H1 (cell line): Measurements from ENCODE around the gene SAG. TPM values are rescaled to one million over a fixed set of nuclear protein-coding genes. Genes with fewer than 3 reads are reported as not detected.

Source experiments
- CTCF ChIA-PET: fragments of 300-600 bp; sonication (Branson Sonifier 250); formaldehyde crosslinking; loops from one replicate; lab custom pipeline; 2021; ENCODE audit not compliant: partially characterized antibody; lab: Charles Lee
- POLR2A ChIA-PET: fragments of 300-600 bp; sonication (Branson Sonifier 250); formaldehyde crosslinking; loops from one replicate; lab custom pipeline; 2021; ENCODE audit warnings: inconsistent platforms; ENCODE audit not compliant: partially characterized antibody; lab: Charles Lee
- DNase-seq, 2 experiments: peaks; one replicate each; pipeline versions ENCODE4 v3.0.0 to v3.0.0-alpha.2; 2010 to 2022; ENCODE audit warnings: low spot score in 2 of 2, low read depth in 1 of 2, mixed read lengths in 1 of 2
- FAIRE-seq: peaks from 2 replicates; lab custom pipeline; 2011; peaks lifted over from hg19 to GRCh38; lab: Jason Lieb, UNC
- H2AFZ ChIP-seq: 2 replicates; pipeline ENCODE4 v1.8.1; 2012; ENCODE audit warnings: low read length, inconsistent platforms
- H2AK5ac ChIP-seq: 2 replicates; pipeline ENCODE4 v1.6.1; 2013; ENCODE audit warnings: low read depth, low read length
- H2BK120ac ChIP-seq: replicated peaks from 2 replicates; pipeline ENCODE3; 2013; ENCODE audit warnings: low read depth, low read length, inconsistent platforms
- H2BK12ac ChIP-seq: 2 replicates; pipeline ENCODE4 v1.6.1; 2013; ENCODE audit warnings: low read depth, low read length
- H2BK15ac ChIP-seq: 2 replicates; pipeline ENCODE4 v1.6.1; 2013; ENCODE audit warnings: low read length
- H2BK20ac ChIP-seq: 2 replicates; pipeline ENCODE4 v1.6.1; 2013; ENCODE audit warnings: low read length
- H2BK5ac ChIP-seq: 2 replicates; pipeline ENCODE4 v1.6.1; 2013; ENCODE audit warnings: low read depth, low read length
- H3K14ac ChIP-seq: 2 replicates; pipeline ENCODE4 v1.6.1; 2013; ENCODE audit warnings: inconsistent platforms; ENCODE audit not compliant: insufficient read length
- H3K18ac ChIP-seq: 2 replicates; pipeline ENCODE4 v1.6.1; 2013; ENCODE audit warnings: low read length; ENCODE audit errors: extremely low read depth
- H3K23ac ChIP-seq: 2 replicates; pipeline ENCODE4 v1.6.1; 2013; ENCODE audit warnings: inconsistent platforms; ENCODE audit not compliant: insufficient read length
- H3K23me2 ChIP-seq: 2 replicates; pipeline ENCODE4 v1.6.1; 2013; ENCODE audit warnings: low read depth, low read length
- H3K27ac ChIP-seq: 2 replicates; pipeline ENCODE4 v1.6.1; 2011; ENCODE audit warnings: low read depth, low read length, inconsistent platforms
- H3K27me3 ChIP-seq, 4 experiments: replicated peaks in 1 of 4; 1 replicate in 1 of 4; 2 replicates in 3 of 4; pipeline versions ENCODE4 v1.6.1 to v1.8.1; 2011 to 2013; ENCODE audit warnings: low read length in 3 of 4, mild to moderate bottlenecking in 3 of 4, inconsistent platforms in 2 of 4, mixed read lengths in 2 of 4, moderate library complexity in 1 of 4; ENCODE audit not compliant: control insufficient read depth in 3 of 4, insufficient read depth in 3 of 4; ENCODE audit errors: extremely low read depth in 1 of 4
- H3K36me3 ChIP-seq, 4 experiments: 2 replicates each; pipeline versions ENCODE4 v1.6.1 to v1.8.1; 2011 to 2013; ENCODE audit warnings: mild to moderate bottlenecking in 4 of 4, low read length in 3 of 4, moderate library complexity in 2 of 4, control low read depth in 1 of 4, inconsistent platforms in 1 of 4; ENCODE audit not compliant: insufficient read depth in 4 of 4, control insufficient read depth in 2 of 4
- H3K4ac ChIP-seq: replicated peaks from 2 replicates; pipeline ENCODE3; 2013; ENCODE audit warnings: low read length, low read depth, mixed read lengths, inconsistent platforms; ENCODE audit not compliant: insufficient read length
- H3K4me1 ChIP-seq, 4 experiments: replicated peaks in 1 of 4; 1 replicate in 1 of 4; 2 replicates in 3 of 4; pipeline versions ENCODE4 v1.6.1 to v1.8.1; 2011 to 2013; ENCODE audit warnings: low read length in 3 of 4, inconsistent platforms in 2 of 4, mixed read lengths in 1 of 4; ENCODE audit not compliant: insufficient read depth in 4 of 4, control insufficient read depth in 3 of 4
- H3K4me2 ChIP-seq, 2 experiments: 2 replicates each; pipeline versions ENCODE4 v1.6.1 to v1.8.1; 2011 to 2013; ENCODE audit warnings: low read depth in 2 of 2, low read length in 2 of 2, control low read depth in 1 of 2, inconsistent platforms in 1 of 2, mild to moderate bottlenecking in 1 of 2; ENCODE audit not compliant: insufficient read depth in 1 of 2
- H3K4me3 ChIP-seq, 4 experiments: fragments of 200-600, 300-600 bp in 1 of 4; sonication (generic), shearing (Covaris generic), sonication (Bioruptor Twin) in 1 of 4; 2 replicates each; pipeline versions ENCODE4 v1.5.1 to v1.8.1; 2011 to 2016; ENCODE audit warnings: low read length in 4 of 4, low read depth in 3 of 4, control low read depth in 2 of 4, inconsistent platforms in 2 of 4, mild to moderate bottlenecking in 2 of 4, mixed read lengths in 1 of 4, moderate library complexity in 1 of 4; ENCODE audit not compliant: insufficient read depth in 2 of 4; ENCODE audit errors: extremely low read depth in 1 of 4
- H3K56ac ChIP-seq: replicated peaks from 2 replicates; pipeline ENCODE3; 2013; ENCODE audit warnings: low read depth, mild to moderate bottlenecking, mixed read lengths, low read length, inconsistent platforms; ENCODE audit not compliant: insufficient read length
- H3K79me1 ChIP-seq: 2 replicates; pipeline ENCODE4 v1.6.1; 2013; ENCODE audit warnings: low read depth, low read length, control low read depth
- H3K79me2 ChIP-seq, 2 experiments: 2 replicates each; pipeline versions ENCODE4 v1.6.1 to v1.8.1; 2012 to 2013; ENCODE audit warnings: low read length in 2 of 2, mild to moderate bottlenecking in 2 of 2, inconsistent platforms in 1 of 2; ENCODE audit not compliant: insufficient read depth in 2 of 2, control insufficient read depth in 1 of 2
- H3K9ac ChIP-seq, 4 experiments: replicated peaks in 1 of 4; 1 replicate in 1 of 4; 2 replicates in 3 of 4; pipeline versions ENCODE4 v1.6.1 to v1.8.1; 2011 to 2013; ENCODE audit warnings: low read depth in 3 of 4, low read length in 3 of 4, control low read depth in 2 of 4, mild to moderate bottlenecking in 2 of 4, moderate library complexity in 2 of 4, inconsistent platforms in 1 of 4; ENCODE audit errors: extremely low read depth in 1 of 4
- H3K9me3 ChIP-seq, 2 experiments: 2 replicates each; pipeline versions ENCODE4 v1.6.1 to v1.8.1; 2012 to 2013; ENCODE audit warnings: mild to moderate bottlenecking in 2 of 2, moderate library complexity in 2 of 2, control low read depth in 1 of 2, inconsistent platforms in 1 of 2, low read depth in 1 of 2, low read length in 1 of 2, mixed read lengths in 1 of 2; ENCODE audit not compliant: insufficient read depth in 2 of 2
- H4K20me1 ChIP-seq, 2 experiments: replicated peaks in 1 of 2; 2 replicates each; pipeline versions ENCODE3 to v1.8.1; 2011 to 2013; ENCODE audit warnings: inconsistent platforms in 2 of 2, low read length in 2 of 2, mild to moderate bottlenecking in 1 of 2; ENCODE audit not compliant: insufficient read depth in 2 of 2, control insufficient read depth in 1 of 2
- H4K5ac ChIP-seq: 2 replicates; pipeline ENCODE4 v1.6.1; 2013; ENCODE audit warnings: low read length, low read depth, mixed read lengths, inconsistent platforms; ENCODE audit not compliant: insufficient read length
- H4K8ac ChIP-seq: 2 replicates; pipeline ENCODE4 v1.8.0; 2013; ENCODE audit warnings: mild to moderate bottlenecking, moderate library complexity, low read length, inconsistent platforms; ENCODE audit not compliant: insufficient read depth; ENCODE audit errors: extremely low read depth
- H4K91ac ChIP-seq: replicated peaks from 2 replicates; pipeline ENCODE3; 2013; ENCODE audit warnings: low read length, mixed read lengths, inconsistent platforms; ENCODE audit not compliant: insufficient read length
- BCL11A ChIP-seq, 2 experiments: IDR thresholded peaks; one replicate each; pipeline ENCODE4 v1.6.1; 2011; ENCODE audit warnings: low read depth in 2 of 2, low read length in 2 of 2, mild to moderate bottlenecking in 2 of 2
- CEBPB ChIP-seq: IDR thresholded peaks from 2 replicates; pipeline ENCODE4 v1.6.1; 2012; ENCODE audit warnings: low read depth, low read length
- WGBS, 2 experiments: shearing (Covaris generic) in 1 of 2; methylation state at CpG; one replicate each; pipeline versions ENCODE4 v1.1.6 to v1.1.7; 2013 to 2015; ENCODE audit warnings: low lambda C conversion rate in 2 of 2, mixed read lengths in 2 of 2, inconsistent platforms in 1 of 2, low coverage in 1 of 2, missing lambda C conversion rate in 1 of 2; ENCODE audit not compliant: insufficient replicate concordance in 2 of 2, insufficient coverage in 1 of 2, insufficient read length in 1 of 2; ENCODE audit errors: extremely low coverage in 1 of 2, missing lambda C conversion rate in 1 of 2; 5-methylcytosine and 5-hydroxymethylcytosine counted together
- polyA plus RNA-seq, 7 experiments: library from polyadenylated mRNA; depleted of rRNA in 3 of 7; stranded (reverse) in 5 of 7; unstranded in 2 of 7; fragments of >200 nt in 5 of 7; fragments of 200-250 nt in 2 of 7; gene quantifications; 1 replicate in 5 of 7; 2 replicates in 1 of 7; 4 replicates in 1 of 7; pipeline versions ENCODE4 v1.2.1 to v1.2.3, GENCODE V29; 2011 to 2013; ENCODE audit warnings: missing spikeins in 2 of 7, mixed read lengths in 2 of 7
- total RNA-seq: library from RNA; stranded (reverse); fragmentation: NEBNext Ultra II Directional; extraction: Animal tissue kit (Norgen Biotek cat#: 25700); gene quantifications from 2 replicates; pipeline ENCODE4 v1.2.1, GENCODE V29; 2021

SAG gene
- total and polyA plus RNA-seq, 2 of the 8 experiments (the other 6 are each of a cell fraction or from before 2014, with no cell fraction given), result not detected

- H3K27me3 ChIP-seq, result no peaks in the 10 kb centered on the region; a peak in 1 of 7 replicates
- no peak overlapping the region for H2BK5ac ChIP-seq
- H2BK120ac ChIP-seq, result no peak overlapping the region
- FAIRE-seq (no peak), DNase-seq (no peak)
- H2BK15ac ChIP-seq, result no peak overlapping the region
- H3K79me2 ChIP-seq, result no peaks in the 10 kb centered on the region
- H3K79me1 ChIP-seq, result no peaks in the 10 kb centered on the region
- H4K91ac ChIP-seq, result no peak overlapping the region
- no peaks in the 10 kb centered on the region for H4K20me1 ChIP-seq
- 0 out of 4 replicates have a peak, but pooled peaks cover 0 to 4% of the 10 kb centered on the region in 2 experiments for H3K9me3 ChIP-seq
- ChIA-PET POLR2A (interaction anchor here (0.6 to 1.2 kb wide), 5 partner anchors 12 to 349 kb away, joined by 3 to 4 read pairs (median 3); no protein-coding TSS in a partner anchor), CTCF (interaction anchor here (2.6 kb wide), 1 partner anchor 10 kb away, joined by 8 read pairs; no protein-coding TSS in a partner anchor)
- no peak overlapping the region for H3K14ac ChIP-seq
- H4K8ac ChIP-seq, result no peak overlapping the region
- TF ChIP-seq CEBPB (peak; percentile 30; the same call in 1 of the 2 replicates), BCL11A (IDR thresholded peaks at IDR 0.05; ENCODE audit: low read depth in 2 of 2, low read length in 2 of 2) (no peak)
- H3K4me2 ChIP-seq, result no peak overlapping the region
- no peaks in the 10 kb centered on the region for H3K4me1 ChIP-seq
- no peak overlapping the region for H3K9ac ChIP-seq
- H4K5ac ChIP-seq, result no peak overlapping the region
- H3K36me3 ChIP-seq, result no peaks in the 10 kb centered on the region
- no peak overlapping the region for H3K4ac ChIP-seq
- no peak overlapping the region for H3K4me3 ChIP-seq
- no peak overlapping the region for H2AFZ ChIP-seq
- no peaks in the 10 kb centered on the region for H3K23me2 ChIP-seq
- no peak overlapping the region for H3K27ac ChIP-seq
- WGBS, 2 experiments, result 92% methylated on average over 15 of the region's 15 CpGs; no CpG with 5 or more reads in 1 of the 2 experiments
- no peak overlapping the region for H2BK20ac ChIP-seq
- H3K18ac ChIP-seq, result no peak overlapping the region
- H3K23ac ChIP-seq, result no peak overlapping the region
- no peak overlapping the region for H3K56ac ChIP-seq
- H2BK12ac ChIP-seq, result no peak overlapping the region
- H2AK5ac ChIP-seq, result no peak overlapping the region
These were observed 35.6 kb downstream of the SAG start for GRCh38 chr2:233343171-233343705.
